KOPT-K1 (cell line): Measurements from ENCODE around the gene ACSF3.
"Not testable (repeated sequence)": the region's sequence is repeated elsewhere in the genome, so short reads cannot be mapped to it uniquely, and the experiment has no call there.

ENCODE experiments used
- H3K27ac ChIP-seq: fragments of 200-600 bp; sonication (generic); 2 replicates; pipeline ENCODE4 v1.5.1; 2016; ENCODE audit warnings: antibody characterized with exemption, mild to moderate bottlenecking, low read depth, low read length; ENCODE audit not compliant: poor library complexity, severe bottlenecking
- H3K36me3 ChIP-seq: fragments of 200-600 bp; sonication (generic); 2 replicates; pipeline ENCODE4 v1.5.1; 2017; ENCODE audit warnings: antibody characterized with exemption, mild to moderate bottlenecking, low read length, moderate library complexity; ENCODE audit not compliant: insufficient read depth
- H3K9me3 ChIP-seq: fragments of 200-600 bp; sonication (generic); 2 replicates; pipeline ENCODE4 v1.5.1; 2017; ENCODE audit warnings: antibody characterized with exemption, low read length, mild to moderate bottlenecking; ENCODE audit not compliant: insufficient read depth, poor library complexity, severe bottlenecking

Gene ACSF3

GRCh38 chr16:89161763-89162713 is 68.4 kb downstream of the ACSF3 start:
- H3K27ac ChIP-seq = no peak overlapping the region
- no peaks in the 10 kb centered on the region for H3K9me3 ChIP-seq
- no peaks in the 10 kb centered on the region for H3K36me3 ChIP-seq

- H3K36me3 ChIP-seq = no peaks in the 10 kb centered on the region
- H3K27ac ChIP-seq = no peak overlapping the region
- no peaks in the 10 kb centered on the region for H3K9me3 ChIP-seq
Measured at GRCh38 chr16:89163297-89163696, 69.6 kb downstream of the ACSF3 start.

- no peaks in the 10 kb centered on the region for H3K36me3 ChIP-seq
- H3K9me3 ChIP-seq = no peaks in the 10 kb centered on the region
- H3K27ac ChIP-seq = no peak overlapping the region
Measured at GRCh38 chr16:89164436-89164835, 70.8 kb downstream of the ACSF3 start.

- no peaks in the 10 kb centered on the region for H3K36me3 ChIP-seq
- no peak overlapping the region for H3K27ac ChIP-seq
- no peaks in the 10 kb centered on the region for H3K9me3 ChIP-seq
Measured at GRCh38 chr16:89164847-89165680, 71.4 kb downstream of the ACSF3 start.

GRCh38 chr16:89165681-89165979 is 72.0 kb downstream of the ACSF3 start:
- not testable (repeated sequence) for H3K27ac ChIP-seq, H3K36me3 ChIP-seq, H3K9me3 ChIP-seq

GRCh38 chr16:89166696-89167424 is 73.2 kb downstream of the ACSF3 start:
- Histone ChIP-seq H3K27ac (peak overlapping the region; percentile 60), H3K36me3 (no peaks in the 10 kb centered on the region), H3K9me3 (no peaks in the 10 kb centered on the region)

- no peaks in the 10 kb centered on the region for H3K36me3 ChIP-seq
- H3K9me3 ChIP-seq = no peaks in the 10 kb centered on the region
- H3K27ac ChIP-seq = peak overlapping the region; percentile 60
Measured at GRCh38 chr16:89167425-89167941, 73.8 kb downstream of the ACSF3 start.

GRCh38 chr16:89168381-89169189 is 74.9 kb downstream of the ACSF3 start:
- Histone ChIP-seq H3K36me3 (no peaks in the 10 kb centered on the region), H3K9me3 (no peaks in the 10 kb centered on the region), H3K27ac (no peak overlapping the region)

- H3K9me3 ChIP-seq = no peaks in the 10 kb centered on the region
- no peaks in the 10 kb centered on the region for H3K36me3 ChIP-seq
- no peak overlapping the region for H3K27ac ChIP-seq
Measured at GRCh38 chr16:89169778-89170177, 76.1 kb downstream of the ACSF3 start.

GRCh38 chr16:89170346-89171215 is 76.9 kb downstream of the ACSF3 start:
- Histone ChIP-seq H3K36me3 (no peaks in the 10 kb centered on the region), H3K27ac (no peak overlapping the region), H3K9me3 (no peaks in the 10 kb centered on the region)

GRCh38 chr16:89171216-89172170 is 77.8 kb downstream of the ACSF3 start, which contains the start of gene CDH15:
TSS of gene CDH15 (plus strand) at chr16:89171748. CDS start at chr16:89171832, 84 bp downstream.
- Histone ChIP-seq H3K9me3 (no peaks in the 10 kb centered on the region), H3K27ac (no peak within 1 kb of the TSS), H3K36me3 (no peaks in the 10 kb centered on the region)

- no peaks in the 10 kb centered on the region for H3K36me3 ChIP-seq
- H3K9me3 ChIP-seq = no peaks in the 10 kb centered on the region
- no peak overlapping the region for H3K27ac ChIP-seq
Measured at GRCh38 chr16:89172171-89172527, 78.5 kb downstream of the ACSF3 start.
